HepG2 (cell line): Measurements from ENCODE around the gene CKAP5. TPM values are rescaled to one million over a fixed set of nuclear protein-coding genes. Genes with fewer than 3 reads are reported as not detected.

Source experiments
- ELF3 ChIP-seq: IDR thresholded peaks from 2 replicates; pipeline ENCODE4 v1.6.1; 2016; ENCODE audit warnings: missing genetic modification reagents, missing compliant biosample characterization
- MED1 ChIP-seq: sonication (generic); formaldehyde crosslinking; IDR thresholded peaks from 2 replicates; pipeline ENCODE4 v1.4.0; 2020; ENCODE audit warnings: missing genetic modification reagents
- MTA1 ChIP-seq: sonication (generic); formaldehyde crosslinking; IDR thresholded peaks from 2 replicates; pipeline ENCODE4 v1.4.0; 2020; ENCODE audit warnings: missing genetic modification reagents, mild to moderate bottlenecking, borderline replicate concordance
- MXI1 ChIP-seq: IDR thresholded peaks from 3 replicates; pipeline ENCODE4 v1.6.1; 2012; ENCODE audit warnings: low read depth, low read length, inconsistent platforms, borderline replicate concordance
- PPARG ChIP-seq: conservative IDR thresholded peaks from 2 replicates; pipeline ENCODE4 v1.6.1; 2016; ENCODE audit warnings: missing biosample characterization, missing genetic modification reagents
- ZNF839 ChIP-seq: sonication (generic); formaldehyde crosslinking; IDR thresholded peaks from 2 replicates; pipeline ENCODE4 v1.4.0; 2020; ENCODE audit warnings: missing genetic modification reagents, mild to moderate bottlenecking, borderline replicate concordance
- polyA plus RNA-seq, 8 experiments: library from polyadenylated mRNA; depleted of rRNA in 3 of 8; stranded (reverse) in 7 of 8; unstranded in 1 of 8; fragments of >200 nt; fragmentation: Illumina TruSeq in 4 of 8; extraction: Trizol in 4 of 8; gene quantifications; 2 replicates each; pipeline versions ENCODE4 v1.2.1 to v1.2.3, GENCODE V29; 2011 to 2016; ENCODE audit warnings: low read depth in 4 of 8, missing spikeins in 1 of 8, mixed read lengths in 1 of 8; ENCODE audit not compliant: insufficient read depth in 1 of 8
- total RNA-seq, 5 experiments: library from RNA; depleted of rRNA; stranded (reverse); fragments of >200 nt; fragmentation: Illumina TruSeq; extraction: Trizol; gene quantifications; 2 replicates each; pipeline ENCODE4 v1.2.3, GENCODE V29; 2016; ENCODE audit warnings: low read depth in 1 of 5
- TF ChIP-seq, protein P1 (sequence below), 2 experiments: fragments of 450-650 bp in 1 of 2; sonication (generic) in 1 of 2; formaldehyde crosslinking; IDR thresholded peaks; 2 replicates each; pipeline versions ENCODE4 v1.5.0 to v1.8.0; 2020 to 2022; ENCODE audit warnings: mild to moderate bottlenecking in 1 of 2, missing genetic modification reagents in 1 of 2
- TF ChIP-seq, protein P2 (sequence below), 2 experiments: fragments of 450-650 bp in 1 of 2; sonication (generic) in 1 of 2; formaldehyde crosslinking in 1 of 2; IDR thresholded peaks; 2 replicates each; pipeline versions ENCODE4 v1.6.1 to v1.8.0; 2016 to 2022; ENCODE audit warnings: antibody characterized with exemption in 1 of 2, mild to moderate bottlenecking in 1 of 2, missing genetic modification reagents in 1 of 2
- TF ChIP-seq, protein P3 (sequence below): sonication (generic); formaldehyde crosslinking; conservative IDR thresholded peaks from 2 replicates; pipeline ENCODE4 v1.8.0; 2022; ENCODE audit warnings: missing genetic modification reagents

The CKAP5 gene
- total and polyA plus RNA-seq, 2 of the 13 experiments (the other 11 are each of a cell fraction or from before 2014, with no cell fraction given): 79.2 to 103 TPM

DNA sequence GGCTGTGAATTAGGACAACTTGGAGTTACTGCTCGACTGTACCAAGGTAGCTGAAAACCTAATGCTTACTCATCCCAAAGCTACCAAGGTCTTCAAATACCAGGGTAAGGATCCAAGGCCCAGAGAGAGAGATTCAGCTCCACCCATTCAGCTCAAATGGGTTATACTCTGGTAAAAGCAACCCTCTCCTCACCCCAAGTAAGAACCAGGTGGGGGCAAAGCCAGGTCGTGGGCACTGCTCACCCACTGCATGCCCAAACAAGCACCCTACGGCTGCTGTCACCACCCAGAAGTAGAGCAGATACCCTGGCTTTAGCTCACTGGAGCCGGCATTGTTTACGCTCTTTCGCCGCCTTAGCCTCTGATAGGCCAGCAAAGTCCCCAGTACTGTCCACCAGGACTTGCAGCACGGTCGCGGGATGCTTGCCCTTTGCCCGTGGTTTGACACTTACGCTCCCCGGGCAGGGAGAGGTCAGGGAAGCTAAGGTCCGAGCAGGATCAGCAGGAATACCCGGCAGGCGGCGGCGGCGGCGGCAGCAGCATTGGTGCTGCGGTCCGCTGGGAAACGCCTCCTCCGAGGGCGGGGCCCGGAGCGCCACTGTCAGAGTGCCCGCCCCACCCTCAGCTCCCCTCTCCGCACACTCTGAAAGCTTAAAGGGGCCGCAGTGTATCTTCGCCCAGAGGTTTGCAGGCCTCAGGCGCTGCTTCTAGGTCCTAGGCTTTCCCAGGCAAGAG, 19.6 kb downstream of the CKAP5 start (continued):
- TF ChIP-seq, protein P1, sequence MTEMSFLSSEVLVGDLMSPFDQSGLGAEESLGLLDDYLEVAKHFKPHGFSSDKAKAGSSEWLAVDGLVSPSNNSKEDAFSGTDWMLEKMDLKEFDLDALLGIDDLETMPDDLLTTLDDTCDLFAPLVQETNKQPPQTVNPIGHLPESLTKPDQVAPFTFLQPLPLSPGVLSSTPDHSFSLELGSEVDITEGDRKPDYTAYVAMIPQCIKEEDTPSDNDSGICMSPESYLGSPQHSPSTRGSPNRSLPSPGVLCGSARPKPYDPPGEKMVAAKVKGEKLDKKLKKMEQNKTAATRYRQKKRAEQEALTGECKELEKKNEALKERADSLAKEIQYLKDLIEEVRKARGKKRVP (CRISPR knock-in tag; IDR thresholded peaks at IDR 0.05): 0 out of 4 replicates have a peak, but pooled peaks of 1 of the 2 experiments have one; percentile 2
- TF ChIP-seq, protein P2, sequence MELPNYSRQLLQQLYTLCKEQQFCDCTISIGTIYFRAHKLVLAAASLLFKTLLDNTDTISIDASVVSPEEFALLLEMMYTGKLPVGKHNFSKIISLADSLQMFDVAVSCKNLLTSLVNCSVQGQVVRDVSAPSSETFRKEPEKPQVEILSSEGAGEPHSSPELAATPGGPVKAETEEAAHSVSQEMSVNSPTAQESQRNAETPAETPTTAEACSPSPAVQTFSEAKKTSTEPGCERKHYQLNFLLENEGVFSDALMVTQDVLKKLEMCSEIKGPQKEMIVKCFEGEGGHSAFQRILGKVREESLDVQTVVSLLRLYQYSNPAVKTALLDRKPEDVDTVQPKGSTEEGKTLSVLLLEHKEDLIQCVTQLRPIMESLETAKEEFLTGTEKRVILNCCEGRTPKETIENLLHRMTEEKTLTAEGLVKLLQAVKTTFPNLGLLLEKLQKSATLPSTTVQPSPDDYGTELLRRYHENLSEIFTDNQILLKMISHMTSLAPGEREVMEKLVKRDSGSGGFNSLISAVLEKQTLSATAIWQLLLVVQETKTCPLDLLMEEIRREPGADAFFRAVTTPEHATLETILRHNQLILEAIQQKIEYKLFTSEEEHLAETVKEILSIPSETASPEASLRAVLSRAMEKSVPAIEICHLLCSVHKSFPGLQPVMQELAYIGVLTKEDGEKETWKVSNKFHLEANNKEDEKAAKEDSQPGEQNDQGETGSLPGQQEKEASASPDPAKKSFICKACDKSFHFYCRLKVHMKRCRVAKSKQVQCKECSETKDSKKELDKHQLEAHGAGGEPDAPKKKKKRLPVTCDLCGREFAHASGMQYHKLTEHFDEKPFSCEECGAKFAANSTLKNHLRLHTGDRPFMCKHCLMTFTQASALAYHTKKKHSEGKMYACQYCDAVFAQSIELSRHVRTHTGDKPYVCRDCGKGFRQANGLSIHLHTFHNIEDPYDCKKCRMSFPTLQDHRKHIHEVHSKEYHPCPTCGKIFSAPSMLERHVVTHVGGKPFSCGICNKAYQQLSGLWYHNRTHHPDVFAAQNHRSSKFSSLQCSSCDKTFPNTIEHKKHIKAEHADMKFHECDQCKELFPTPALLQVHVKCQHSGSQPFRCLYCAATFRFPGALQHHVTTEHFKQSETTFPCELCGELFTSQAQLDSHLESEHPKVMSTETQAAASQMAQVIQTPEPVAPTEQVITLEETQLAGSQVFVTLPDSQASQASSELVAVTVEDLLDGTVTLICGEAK (IDR thresholded peaks at IDR 0.05): no peak
- TF ChIP-seq, protein P2 (CRISPR knock-in tag; IDR thresholded peaks at IDR 0.05): peak; percentile 36; the same call in 1 of the 2 replicates
- TF ChIP-seq, protein P3, sequence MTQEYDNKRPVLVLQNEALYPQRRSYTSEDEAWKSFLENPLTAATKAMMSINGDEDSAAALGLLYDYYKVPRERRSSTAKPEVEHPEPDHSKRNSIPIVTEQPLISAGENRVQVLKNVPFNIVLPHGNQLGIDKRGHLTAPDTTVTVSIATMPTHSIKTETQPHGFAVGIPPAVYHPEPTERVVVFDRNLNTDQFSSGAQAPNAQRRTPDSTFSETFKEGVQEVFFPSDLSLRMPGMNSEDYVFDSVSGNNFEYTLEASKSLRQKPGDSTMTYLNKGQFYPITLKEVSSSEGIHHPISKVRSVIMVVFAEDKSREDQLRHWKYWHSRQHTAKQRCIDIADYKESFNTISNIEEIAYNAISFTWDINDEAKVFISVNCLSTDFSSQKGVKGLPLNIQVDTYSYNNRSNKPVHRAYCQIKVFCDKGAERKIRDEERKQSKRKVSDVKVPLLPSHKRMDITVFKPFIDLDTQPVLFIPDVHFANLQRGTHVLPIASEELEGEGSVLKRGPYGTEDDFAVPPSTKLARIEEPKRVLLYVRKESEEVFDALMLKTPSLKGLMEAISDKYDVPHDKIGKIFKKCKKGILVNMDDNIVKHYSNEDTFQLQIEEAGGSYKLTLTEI (CRISPR knock-in tag): no peak
- TF ChIP-seq ZNF839 (CRISPR knock-in tag): no peak
- TF ChIP-seq ELF3 (CRISPR knock-in tag): 0 out of 2 replicates have a peak, but pooled peaks have one; percentile 13
- peak; percentile 82; the same call in 1 of the 3 replicates for TF ChIP-seq MXI1
- TF ChIP-seq MTA1: peak; percentile 77; the same call in 1 of the 2 replicates
- peak; percentile 60; the same call in 1 of the 2 replicates for TF ChIP-seq MED1 (CRISPR knock-in tag)
- TF ChIP-seq PPARG: peak; percentile 61; the same call in 1 of the 2 replicates
